ENCODE results near the gene MTERF4.
"Not testable (repeated sequence)": the region's sequence is repeated elsewhere in the genome, so short reads cannot be mapped to it uniquely, and the experiment has no call there.

The MTERF4 gene

GRCh38 chr2:241095594-241096290 is 6.3 kb downstream of the MTERF4 start:
- TF ChIP-seq CTCF (IDR thresholded peaks at IDR 0.05; ENCODE audit: borderline replicate concordance, control extremely low read depth, extremely low read depth, insufficient read depth, missing control alignments) = no peak
- in situ Hi-C loops (cut with MboI; ENCODE audit: low sequenced_read_pairs, unreplicated experiment) = no loop called here
- DNase-seq (ENCODE audit: low spot score) = no peak

GRCh38 chr2:241094924-241095420 is 7.1 kb downstream of the MTERF4 start:
- in situ Hi-C loops (cut with MboI; ENCODE audit: low sequenced_read_pairs, unreplicated experiment) = no loop called here
- DNase-seq (ENCODE audit: low spot score) = no peak
- TF ChIP-seq CTCF (IDR thresholded peaks at IDR 0.05; ENCODE audit: borderline replicate concordance, control extremely low read depth, extremely low read depth, insufficient read depth, missing control alignments) = no peak

- TF ChIP-seq CTCF (IDR thresholded peaks at IDR 0.05; ENCODE audit: borderline replicate concordance, control extremely low read depth, extremely low read depth, insufficient read depth, missing control alignments) = no peak
- no peak for DNase-seq (ENCODE audit: low spot score)
- in situ Hi-C loops (cut with MboI; ENCODE audit: low sequenced_read_pairs, unreplicated experiment) = no loop called here
These were observed 7.9 kb downstream of the MTERF4 start for GRCh38 chr2:241094172-241094571.

GRCh38 chr2:241093133-241093781 is 8.8 kb downstream of the MTERF4 start:
- in situ Hi-C loops (cut with MboI; ENCODE audit: low sequenced_read_pairs, unreplicated experiment) = not testable (repeated sequence)

GRCh38 chr2:241092677-241093076 is 9.4 kb downstream of the MTERF4 start:
- in situ Hi-C loops (cut with MboI; ENCODE audit: low sequenced_read_pairs, unreplicated experiment) = no loop called here
- no peak for DNase-seq (ENCODE audit: low spot score)
- TF ChIP-seq CTCF (IDR thresholded peaks at IDR 0.05; ENCODE audit: borderline replicate concordance, control extremely low read depth, extremely low read depth, insufficient read depth, missing control alignments) = no peak

More at GRCh38 chr2:241093133-241093781, 8.8 kb downstream of the MTERF4 start:
- not testable (repeated sequence) for DNase-seq (ENCODE audit: low spot score)

GRCh38 chr2:241091734-241092445 is 10.2 kb downstream of the MTERF4 start:
- TF ChIP-seq CTCF (IDR thresholded peaks at IDR 0.05; ENCODE audit: borderline replicate concordance, control extremely low read depth, extremely low read depth, insufficient read depth, missing control alignments) = no peak
- in situ Hi-C loops (cut with MboI; ENCODE audit: low sequenced_read_pairs, unreplicated experiment) = no loop called here
- DNase-seq (ENCODE audit: low spot score) = no peak

All from GM13976 (cell line).